Neural cell (in vitro differentiated cells): ENCODE data around the gene PDE4D. TPM values are rescaled to one million over a fixed set of nuclear protein-coding genes. Genes with fewer than 3 reads are reported as not detected.

ENCODE experiments used
- H2AFZ ChIP-seq: fragments of 200-600, 300-800 bp; sonication (generic), shearing (Covaris generic); 2 replicates; pipeline ENCODE4 v1.6.0; 2014; ENCODE audit warnings: low read depth, mild to moderate bottlenecking, antibody characterized with exemption, low read length, moderate library complexity
- H3F3A ChIP-seq: fragments of 200-600 bp; shearing (Covaris generic); 2 replicates; pipeline ENCODE4 v1.6.1; 2016; ENCODE audit warnings: mild to moderate bottlenecking, moderate library complexity, mixed read lengths, antibody characterized with exemption, low read length; ENCODE audit not compliant: insufficient read depth, poor library complexity, severe bottlenecking
- H3K27ac ChIP-seq: fragments of 200-600, 300-800 bp; sonication (generic), shearing (Covaris generic); 2 replicates; pipeline ENCODE4 v1.5.1; 2014; ENCODE audit warnings: mild to moderate bottlenecking, low read length, moderate library complexity
- H3K27me3 ChIP-seq: fragments of 300-800, 200-600 bp; sonication (generic), shearing (Covaris generic); 2 replicates; pipeline ENCODE4 v1.6.0; 2014; ENCODE audit warnings: mild to moderate bottlenecking, low read depth, low read length, moderate library complexity; ENCODE audit not compliant: insufficient read depth
- H3K36me3 ChIP-seq: fragments of 300-800, 200-600 bp; sonication (generic), shearing (Covaris generic); 2 replicates; pipeline ENCODE4 v1.5.1; 2014; ENCODE audit warnings: mild to moderate bottlenecking, antibody characterized with exemption, low read length, moderate library complexity; ENCODE audit not compliant: insufficient read depth
- H3K4me2 ChIP-seq: fragments of 300-800, 200-600 bp; sonication (generic), shearing (Covaris generic); 2 replicates; pipeline ENCODE4 v1.6.0; 2014; ENCODE audit warnings: mild to moderate bottlenecking, low read length
- H3K4me3 ChIP-seq: fragments of 300-800, 200-600 bp; sonication (generic), shearing (Covaris generic); 2 replicates; pipeline ENCODE4 v1.5.1; 2014; ENCODE audit warnings: mild to moderate bottlenecking, low read length, moderate library complexity
- H3K79me2 ChIP-seq: fragments of 200-600 bp; shearing (Covaris generic); replicated peaks from 2 replicates; pipeline ENCODE4 v1.6.0; 2014; ENCODE audit warnings: mild to moderate bottlenecking, low read length, moderate library complexity; ENCODE audit not compliant: insufficient read depth
- H3K9ac ChIP-seq: fragments of 300-800, 200-600 bp; sonication (generic), shearing (Covaris generic); 2 replicates; pipeline ENCODE4 v1.6.1; 2016; ENCODE audit warnings: mild to moderate bottlenecking, low read length, mixed read lengths
- H3K9me2 ChIP-seq: fragments of 200-600 bp; shearing (Covaris generic); 2 replicates; pipeline ENCODE4 v1.6.1; 2016; ENCODE audit warnings: mild to moderate bottlenecking, low read length, mixed read lengths; ENCODE audit not compliant: insufficient read depth
- H3K9me3 ChIP-seq: fragments of 200-600, 300-800 bp; sonication (generic), shearing (Covaris generic); 2 replicates; pipeline ENCODE4 v1.6.1; 2016; ENCODE audit warnings: mild to moderate bottlenecking, mixed run types, low read length, moderate library complexity, mixed read lengths
- H4K20me1 ChIP-seq: fragments of 200-600 bp; shearing (Covaris generic); 2 replicates; pipeline ENCODE4 v1.6.1; 2016; ENCODE audit warnings: mild to moderate bottlenecking, mixed run types; ENCODE audit not compliant: insufficient read depth
- EP300 ChIP-seq: fragments of 450-650 bp; conservative IDR thresholded peaks from 2 replicates; pipeline ENCODE4 v1.6.1; 2014; ENCODE audit warnings: antibody characterized with exemption, mild to moderate bottlenecking, moderate library complexity; ENCODE audit not compliant: poor library complexity, severe bottlenecking
- EZH2 ChIP-seq: fragments of 200-600, 300-800 bp; shearing (Covaris generic), sonication (generic); IDR thresholded peaks from 2 replicates; pipeline ENCODE4 v1.6.1; 2014; ENCODE audit warnings: antibody characterized with exemption, low read length, borderline replicate concordance, mild to moderate bottlenecking; ENCODE audit not compliant: insufficient read depth, poor library complexity, severe bottlenecking
- MXI1 ChIP-seq: fragments of 450-650 bp; conservative IDR thresholded peaks from 2 replicates; pipeline ENCODE4 v1.6.1; 2014; ENCODE audit warnings: antibody characterized with exemption, mild to moderate bottlenecking; ENCODE audit not compliant: poor library complexity, severe bottlenecking
- POLR2AphosphoS5 ChIP-seq: IDR thresholded peaks from 2 replicates; pipeline ENCODE4 v1.6.1; 2012
- RAD21 ChIP-seq: fragments of 450-650 bp; conservative IDR thresholded peaks from 2 replicates; pipeline ENCODE4 v1.6.1; 2014; ENCODE audit warnings: antibody characterized with exemption, mild to moderate bottlenecking, moderate library complexity
- SMC3 ChIP-seq: fragments of 450-650 bp; conservative IDR thresholded peaks from 2 replicates; pipeline ENCODE4 v1.6.1; 2014; ENCODE audit warnings: antibody characterized with exemption, mild to moderate bottlenecking, moderate library complexity; ENCODE audit not compliant: poor library complexity
- TAF1 ChIP-seq: IDR thresholded peaks from 2 replicates; pipeline ENCODE4 v1.6.1; 2012; ENCODE audit warnings: low read depth
- polyA plus RNA-seq: library from polyadenylated mRNA; depleted of rRNA; stranded (reverse); fragments of >200 nt; gene quantifications from 2 replicates; pipeline ENCODE4 v1.2.3, GENCODE V29; 2014
- TF ChIP-seq, protein P1 (sequence below): fragments of 450-650 bp; IDR thresholded peaks from 2 replicates; pipeline ENCODE4 v1.5.1; 2014; ENCODE audit warnings: antibody characterized with exemption, mild to moderate bottlenecking, moderate library complexity; ENCODE audit not compliant: poor library complexity, severe bottlenecking
- TF ChIP-seq, protein P2 (sequence below): IDR thresholded peaks from 2 replicates; pipeline ENCODE4 v1.6.1; 2012; ENCODE audit warnings: borderline replicate concordance

The PDE4D gene
- polyA plus RNA-seq, 1 donor from 2014 or later = 42.8 TPM

DNA sequence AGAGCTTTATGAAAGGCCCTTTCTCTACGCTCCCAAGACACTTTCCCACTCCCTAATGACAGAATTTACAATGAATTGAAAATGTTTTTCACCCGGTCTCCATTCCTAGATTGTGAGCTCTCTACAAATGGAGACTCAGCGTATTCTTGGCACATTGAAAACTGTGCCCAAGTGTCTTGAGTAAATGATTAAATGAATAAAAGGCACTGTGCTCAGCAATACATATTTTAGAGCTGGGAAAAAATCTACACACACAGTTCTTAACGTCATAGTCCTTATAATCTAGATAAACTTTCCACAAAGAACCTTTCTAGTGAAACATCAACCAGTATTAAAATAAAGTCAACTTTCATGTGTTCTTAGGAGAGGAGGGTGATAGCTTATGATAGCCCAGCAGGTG lies 676.7 kb downstream of the PDE4D start:
- Histone ChIP-seq H3K27me3 (no peaks in the 10 kb centered on the region), H3K4me2 (no peak overlapping the region)
- TF ChIP-seq, protein P1, sequence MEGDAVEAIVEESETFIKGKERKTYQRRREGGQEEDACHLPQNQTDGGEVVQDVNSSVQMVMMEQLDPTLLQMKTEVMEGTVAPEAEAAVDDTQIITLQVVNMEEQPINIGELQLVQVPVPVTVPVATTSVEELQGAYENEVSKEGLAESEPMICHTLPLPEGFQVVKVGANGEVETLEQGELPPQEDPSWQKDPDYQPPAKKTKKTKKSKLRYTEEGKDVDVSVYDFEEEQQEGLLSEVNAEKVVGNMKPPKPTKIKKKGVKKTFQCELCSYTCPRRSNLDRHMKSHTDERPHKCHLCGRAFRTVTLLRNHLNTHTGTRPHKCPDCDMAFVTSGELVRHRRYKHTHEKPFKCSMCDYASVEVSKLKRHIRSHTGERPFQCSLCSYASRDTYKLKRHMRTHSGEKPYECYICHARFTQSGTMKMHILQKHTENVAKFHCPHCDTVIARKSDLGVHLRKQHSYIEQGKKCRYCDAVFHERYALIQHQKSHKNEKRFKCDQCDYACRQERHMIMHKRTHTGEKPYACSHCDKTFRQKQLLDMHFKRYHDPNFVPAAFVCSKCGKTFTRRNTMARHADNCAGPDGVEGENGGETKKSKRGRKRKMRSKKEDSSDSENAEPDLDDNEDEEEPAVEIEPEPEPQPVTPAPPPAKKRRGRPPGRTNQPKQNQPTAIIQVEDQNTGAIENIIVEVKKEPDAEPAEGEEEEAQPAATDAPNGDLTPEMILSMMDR = no peak
- TF ChIP-seq SMC3 = no peak
- TF ChIP-seq POLR2AphosphoS5 = no peak
- no peak for TF ChIP-seq MXI1
- TF ChIP-seq, protein P2, sequence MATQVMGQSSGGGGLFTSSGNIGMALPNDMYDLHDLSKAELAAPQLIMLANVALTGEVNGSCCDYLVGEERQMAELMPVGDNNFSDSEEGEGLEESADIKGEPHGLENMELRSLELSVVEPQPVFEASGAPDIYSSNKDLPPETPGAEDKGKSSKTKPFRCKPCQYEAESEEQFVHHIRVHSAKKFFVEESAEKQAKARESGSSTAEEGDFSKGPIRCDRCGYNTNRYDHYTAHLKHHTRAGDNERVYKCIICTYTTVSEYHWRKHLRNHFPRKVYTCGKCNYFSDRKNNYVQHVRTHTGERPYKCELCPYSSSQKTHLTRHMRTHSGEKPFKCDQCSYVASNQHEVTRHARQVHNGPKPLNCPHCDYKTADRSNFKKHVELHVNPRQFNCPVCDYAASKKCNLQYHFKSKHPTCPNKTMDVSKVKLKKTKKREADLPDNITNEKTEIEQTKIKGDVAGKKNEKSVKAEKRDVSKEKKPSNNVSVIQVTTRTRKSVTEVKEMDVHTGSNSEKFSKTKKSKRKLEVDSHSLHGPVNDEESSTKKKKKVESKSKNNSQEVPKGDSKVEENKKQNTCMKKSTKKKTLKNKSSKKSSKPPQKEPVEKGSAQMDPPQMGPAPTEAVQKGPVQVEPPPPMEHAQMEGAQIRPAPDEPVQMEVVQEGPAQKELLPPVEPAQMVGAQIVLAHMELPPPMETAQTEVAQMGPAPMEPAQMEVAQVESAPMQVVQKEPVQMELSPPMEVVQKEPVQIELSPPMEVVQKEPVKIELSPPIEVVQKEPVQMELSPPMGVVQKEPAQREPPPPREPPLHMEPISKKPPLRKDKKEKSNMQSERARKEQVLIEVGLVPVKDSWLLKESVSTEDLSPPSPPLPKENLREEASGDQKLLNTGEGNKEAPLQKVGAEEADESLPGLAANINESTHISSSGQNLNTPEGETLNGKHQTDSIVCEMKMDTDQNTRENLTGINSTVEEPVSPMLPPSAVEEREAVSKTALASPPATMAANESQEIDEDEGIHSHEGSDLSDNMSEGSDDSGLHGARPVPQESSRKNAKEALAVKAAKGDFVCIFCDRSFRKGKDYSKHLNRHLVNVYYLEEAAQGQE = no peak
- TF ChIP-seq EZH2 = no peak
- no peak for TF ChIP-seq EP300
- TF ChIP-seq TAF1 = no peak
- TF ChIP-seq RAD21 = no peak

DNA sequence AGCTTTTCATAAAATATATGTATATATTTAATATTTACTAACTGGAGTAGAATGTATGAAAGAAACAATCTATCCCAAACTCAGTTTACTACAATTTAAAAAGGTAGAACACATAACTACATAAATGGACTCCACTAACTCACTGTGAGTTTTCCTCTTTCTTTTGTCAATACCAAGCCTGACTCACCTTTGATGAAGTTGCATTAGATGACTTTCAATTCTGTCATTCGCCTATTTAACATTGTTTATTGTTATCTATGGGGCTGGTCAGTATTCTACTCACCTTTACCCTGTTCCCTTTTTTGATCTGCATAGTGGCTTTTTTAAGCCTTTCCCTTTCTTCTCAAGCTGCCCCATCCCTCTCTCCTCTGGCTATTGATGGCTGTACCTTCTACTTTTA lies 680.9 kb downstream of the PDE4D start:
- Histone ChIP-seq H2AFZ (no peak overlapping the region), H3K4me3 (no peak overlapping the region), H3K36me3 (no peaks in the 10 kb centered on the region), H3K27me3 (no peaks in the 10 kb centered on the region), H3K79me2 (no peaks in the 10 kb centered on the region), H3K9me2 (no peaks in the 10 kb centered on the region), H3K9me3 (no peaks in the 10 kb centered on the region), H4K20me1 (no peaks in the 10 kb centered on the region), H3K9ac (no peak overlapping the region), H3K4me2 (no peak overlapping the region), H3F3A (no peaks in the 10 kb centered on the region), H3K27ac (no peak overlapping the region)
- TF ChIP-seq TAF1 (no peak), EP300 (no peak), MXI1 (no peak), POLR2AphosphoS5 (no peak), RAD21 (no peak), SMC3 (no peak), EZH2 (no peak)
- TF ChIP-seq, protein P2 = no peak
- TF ChIP-seq, protein P1 = no peak

More for the DNA sequence above, 676.7 kb downstream of the PDE4D start:
- H3K79me2 ChIP-seq = no peaks in the 10 kb centered on the region
- no peaks in the 10 kb centered on the region for H3F3A ChIP-seq
- H3K36me3 ChIP-seq = no peaks in the 10 kb centered on the region
- H3K27ac ChIP-seq = no peak overlapping the region
- no peaks in the 10 kb centered on the region for H4K20me1 ChIP-seq
- no peaks in the 10 kb centered on the region for H3K9me2 ChIP-seq
- H3K9me3 ChIP-seq = no peaks in the 10 kb centered on the region
- H3K4me3 ChIP-seq = no peak overlapping the region
- H2AFZ ChIP-seq = no peak overlapping the region
- no peak overlapping the region for H3K9ac ChIP-seq
